H1 (cell line): ENCODE results near the gene CTNND2. TPM values are rescaled to one million over a fixed set of nuclear protein-coding genes. Genes with fewer than 3 reads are reported as not detected.

Experiments
- POLR2AphosphoS5 ChIP-seq: IDR thresholded peaks from 2 replicates; pipeline ENCODE4 v1.6.1; 2011; ENCODE audit warnings: low read depth, low read length
- RNF2 ChIP-seq: fragments of 200-900, 300-1000 bp; sonication (generic); IDR thresholded peaks from 2 replicates; pipeline ENCODE4 v1.7.1; 2016; ENCODE audit warnings: borderline replicate concordance, low read depth, mild to moderate bottlenecking, antibody characterized with exemption, low read length; ENCODE audit not compliant: poor library complexity, severe bottlenecking; ENCODE audit errors: missing control alignments
- polyA plus RNA-seq, 7 experiments: library from polyadenylated mRNA; depleted of rRNA in 3 of 7; stranded (reverse) in 5 of 7; unstranded in 2 of 7; fragments of >200 nt in 5 of 7; fragments of 200-250 nt in 2 of 7; gene quantifications; 1 replicate in 5 of 7; 2 replicates in 1 of 7; 4 replicates in 1 of 7; pipeline versions ENCODE4 v1.2.1 to v1.2.3, GENCODE V29; 2011 to 2013; ENCODE audit warnings: missing spikeins in 2 of 7, mixed read lengths in 2 of 7
- total RNA-seq: library from RNA; stranded (reverse); fragmentation: NEBNext Ultra II Directional; extraction: Animal tissue kit (Norgen Biotek cat#: 25700); gene quantifications from 2 replicates; pipeline ENCODE4 v1.2.1, GENCODE V29; 2021

CTNND2 gene
- total and polyA plus RNA-seq, 2 of the 8 experiments (the other 6 are each of a cell fraction or from before 2014, with no cell fraction given), result 7.4 to 14.2 TPM

DNA sequence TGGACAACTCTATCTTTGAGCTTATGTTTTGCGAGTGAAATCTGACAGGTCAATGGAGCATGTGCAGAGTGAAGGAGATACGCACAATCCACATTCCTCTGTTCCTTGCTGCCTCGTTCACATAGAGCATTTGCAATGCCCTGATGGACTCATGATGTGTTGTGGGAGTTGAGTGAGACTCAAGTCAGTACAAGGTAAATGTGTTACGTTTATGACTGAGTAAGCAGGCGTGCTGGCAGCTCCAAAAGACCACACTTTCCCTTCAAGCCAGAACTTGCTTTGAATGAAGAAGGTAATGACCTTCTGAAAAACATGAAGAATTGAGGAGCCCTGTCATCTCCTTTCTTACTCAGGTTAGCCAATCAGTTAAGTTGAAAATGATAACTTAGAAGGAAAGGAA, 477.8 kb downstream of the CTNND2 start (continued):
- TF ChIP-seq POLR2AphosphoS5 (no peak), RNF2 (no peak)
- TF ChIP-seq, all 59 proteins: peak for 0
